ENCODE measurements around the gene MAGEB2. TPM values are rescaled to one million over a fixed set of nuclear protein-coding genes. Genes with fewer than 3 reads are reported as not detected.

The MAGEB2 gene
- total RNA-seq, 2 donors from 2014 or later = not detected

- Histone ChIP-seq H3K27me3 (no peaks in the 10 kb centered on the region), H3K4me1 (no peaks in the 10 kb centered on the region), H3K9ac (ENCODE audit: low read depth in 2 of 2, low read length in 2 of 2) (no peak overlapping the region), H3K4me3 (no peak overlapping the region), H3K9me3 (no peaks in the 10 kb centered on the region), H3K36me3 (no peaks in the 10 kb centered on the region), H3K27ac (no peak overlapping the region)
- intact Hi-C loops (cut with DNase I) = no loop called here
- DNase-seq = no peak
- TF ChIP-seq, protein P1, sequence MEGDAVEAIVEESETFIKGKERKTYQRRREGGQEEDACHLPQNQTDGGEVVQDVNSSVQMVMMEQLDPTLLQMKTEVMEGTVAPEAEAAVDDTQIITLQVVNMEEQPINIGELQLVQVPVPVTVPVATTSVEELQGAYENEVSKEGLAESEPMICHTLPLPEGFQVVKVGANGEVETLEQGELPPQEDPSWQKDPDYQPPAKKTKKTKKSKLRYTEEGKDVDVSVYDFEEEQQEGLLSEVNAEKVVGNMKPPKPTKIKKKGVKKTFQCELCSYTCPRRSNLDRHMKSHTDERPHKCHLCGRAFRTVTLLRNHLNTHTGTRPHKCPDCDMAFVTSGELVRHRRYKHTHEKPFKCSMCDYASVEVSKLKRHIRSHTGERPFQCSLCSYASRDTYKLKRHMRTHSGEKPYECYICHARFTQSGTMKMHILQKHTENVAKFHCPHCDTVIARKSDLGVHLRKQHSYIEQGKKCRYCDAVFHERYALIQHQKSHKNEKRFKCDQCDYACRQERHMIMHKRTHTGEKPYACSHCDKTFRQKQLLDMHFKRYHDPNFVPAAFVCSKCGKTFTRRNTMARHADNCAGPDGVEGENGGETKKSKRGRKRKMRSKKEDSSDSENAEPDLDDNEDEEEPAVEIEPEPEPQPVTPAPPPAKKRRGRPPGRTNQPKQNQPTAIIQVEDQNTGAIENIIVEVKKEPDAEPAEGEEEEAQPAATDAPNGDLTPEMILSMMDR (IDR thresholded peaks at IDR 0.05) = no peak
These were observed 19.0 kb upstream of the MAGEB2 start for GRCh38 chrX:30196322-30196721.

GRCh38 chrX:30212172-30212571 is 3.2 kb upstream of the MAGEB2 start:
- H3K27me3 ChIP-seq = no peaks in the 10 kb centered on the region
- no peaks in the 10 kb centered on the region for H3K4me1 ChIP-seq
- no peak overlapping the region for H3K9ac ChIP-seq (ENCODE audit: low read depth in 2 of 2, low read length in 2 of 2)
- H3K27ac ChIP-seq = no peak overlapping the region
- DNase-seq = no peak
- TF ChIP-seq, protein P1 (IDR thresholded peaks at IDR 0.05) = no peak
- intact Hi-C loops (cut with DNase I) = no loop called here
- H3K4me3 ChIP-seq = no peak overlapping the region
- no peaks in the 10 kb centered on the region for H3K36me3 ChIP-seq
- no peaks in the 10 kb centered on the region for H3K9me3 ChIP-seq

DNA sequence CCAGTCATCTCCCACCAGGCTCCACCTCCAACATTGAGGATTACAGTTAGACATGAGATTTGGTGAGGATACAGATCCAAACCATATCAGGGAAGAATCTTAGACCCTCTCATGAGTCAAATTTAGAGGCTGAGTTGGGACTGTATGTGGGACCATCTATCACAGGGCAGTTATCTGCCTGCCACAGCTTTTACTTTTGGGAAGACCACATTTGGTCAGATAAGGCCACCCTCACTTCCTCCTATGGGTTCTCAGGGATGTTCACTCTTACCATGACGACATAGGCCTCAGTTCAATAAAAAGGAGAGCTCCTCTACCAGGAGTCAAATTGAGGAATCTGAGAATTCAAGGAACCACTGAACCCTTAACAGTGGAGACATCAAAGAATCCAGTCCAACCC is 2.1 kb downstream of the MAGEB2 start:
- H3K9me3 ChIP-seq = no peaks in the 10 kb centered on the region
- no peak overlapping the region for H3K9ac ChIP-seq (ENCODE audit: low read depth in 2 of 2, low read length in 2 of 2)
- no peaks in the 10 kb centered on the region for H3K27me3 ChIP-seq
- TF ChIP-seq, protein P1 (IDR thresholded peaks at IDR 0.05) = no peak
- DNase-seq = no peak
- no peaks in the 10 kb centered on the region for H3K4me1 ChIP-seq
- no peak overlapping the region for H3K4me3 ChIP-seq
- H3K36me3 ChIP-seq = no peaks in the 10 kb centered on the region
- no peak overlapping the region for H3K27ac ChIP-seq
- intact Hi-C loops (cut with DNase I) = no loop called here

- no peaks in the 10 kb centered on the region for H3K27me3 ChIP-seq
- intact Hi-C loops (cut with DNase I) = no loop called here
- H3K4me3 ChIP-seq = no peak overlapping the region
- H3K27ac ChIP-seq = no peak overlapping the region
- no peaks in the 10 kb centered on the region for H3K4me1 ChIP-seq
- TF ChIP-seq, protein P1 (IDR thresholded peaks at IDR 0.05) = no peak
- no peaks in the 10 kb centered on the region for H3K9me3 ChIP-seq
- no peak for DNase-seq
- no peaks in the 10 kb centered on the region for H3K36me3 ChIP-seq
- H3K9ac ChIP-seq (ENCODE audit: low read depth in 2 of 2, low read length in 2 of 2) = no peak overlapping the region
These were observed 4.0 kb downstream of the MAGEB2 start for GRCh38 chrX:30219372-30219771.

DNA sequence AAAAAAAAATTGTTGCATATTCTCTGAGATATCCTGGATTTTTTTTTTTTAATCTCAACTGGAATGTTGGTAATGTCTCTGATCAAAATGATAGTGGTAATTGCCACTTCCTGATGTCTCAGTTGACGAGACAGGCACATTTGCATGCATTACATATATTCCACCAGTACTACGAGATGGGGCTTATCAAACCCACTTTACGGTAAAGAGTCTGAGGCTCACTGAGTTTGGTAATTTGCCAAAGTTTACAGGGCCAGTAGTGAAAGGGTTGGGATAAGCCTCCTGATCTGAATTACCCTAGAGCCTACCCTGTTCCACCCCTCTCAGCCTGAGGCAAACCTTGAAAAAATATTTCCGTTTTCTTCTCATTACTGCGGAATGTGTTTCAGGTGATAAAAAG is 5.3 kb downstream of the MAGEB2 start:
- no peak for DNase-seq
- Histone ChIP-seq H3K36me3 (no peaks in the 10 kb centered on the region), H3K4me3 (no peak overlapping the region), H3K4me1 (no peaks in the 10 kb centered on the region), H3K9me3 (no peaks in the 10 kb centered on the region), H3K9ac (ENCODE audit: low read depth in 2 of 2, low read length in 2 of 2) (no peak overlapping the region), H3K27ac (no peak overlapping the region), H3K27me3 (no peaks in the 10 kb centered on the region)
- TF ChIP-seq, protein P1 (IDR thresholded peaks at IDR 0.05) = no peak
- intact Hi-C loops (cut with DNase I) = no loop called here

DNA sequence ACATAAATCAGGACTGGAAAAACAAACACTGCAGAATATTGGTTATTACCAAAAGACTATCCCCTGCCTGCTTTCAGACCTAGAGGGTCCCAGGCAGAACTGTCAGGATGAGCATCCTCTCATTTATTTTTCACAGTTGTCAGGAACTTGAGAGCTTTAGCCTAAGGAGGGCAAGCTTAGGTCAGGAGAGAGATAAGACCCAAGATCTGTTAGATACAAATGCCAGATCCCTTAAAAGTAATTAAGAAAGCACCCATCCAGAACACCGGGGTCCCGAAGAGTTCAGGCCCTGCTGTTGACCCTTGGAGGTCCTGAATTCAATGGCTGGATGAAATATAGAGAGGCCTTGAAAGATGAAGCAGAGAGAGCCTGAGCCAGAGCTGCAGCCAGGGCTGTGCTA is 9.2 kb downstream of the MAGEB2 start:
- Histone ChIP-seq H3K9me3 (no peaks in the 10 kb centered on the region), H3K27ac (no peak overlapping the region), H3K27me3 (no peaks in the 10 kb centered on the region), H3K9ac (ENCODE audit: low read depth in 2 of 2, low read length in 2 of 2) (no peak overlapping the region), H3K4me3 (no peak overlapping the region), H3K36me3 (no peaks in the 10 kb centered on the region), H3K4me1 (no peaks in the 10 kb centered on the region)
- intact Hi-C loops (cut with DNase I) = no loop called here
- TF ChIP-seq, protein P1 (IDR thresholded peaks at IDR 0.05) = no peak
- no peak for DNase-seq
